H9 (cell line): ENCODE measurements around the gene FHL1. TPM values are rescaled to one million over a fixed set of nuclear protein-coding genes. Genes with fewer than 3 reads are reported as not detected.

Experiments
- DNase-seq: peaks from one replicate; pipeline ENCODE4 v3.0.0-alpha.2; 2017
- H2AFZ ChIP-seq: one replicate; pipeline ENCODE4 v1.6.1; 2013; ENCODE audit warnings: mild to moderate bottlenecking, low read length, control low read depth, moderate library complexity
- H2AK5ac ChIP-seq: 2 replicates; pipeline ENCODE4 v1.6.1; 2013; ENCODE audit warnings: low read length, control low read depth, mixed read lengths; ENCODE audit not compliant: insufficient read length
- H2BK120ac ChIP-seq: one replicate; pipeline ENCODE4 v1.6.1; 2013; ENCODE audit warnings: low read depth, mild to moderate bottlenecking, low read length, control low read depth, inconsistent platforms; ENCODE audit not compliant: poor library complexity, severe bottlenecking
- H2BK12ac ChIP-seq: 2 replicates; pipeline ENCODE4 v1.6.1; 2013; ENCODE audit warnings: low read length, control low read depth, mixed read lengths, low read depth; ENCODE audit not compliant: insufficient read length
- H2BK15ac ChIP-seq: 2 replicates; pipeline ENCODE4 v1.6.1; 2013; ENCODE audit warnings: low read depth, low read length, control low read depth
- H2BK20ac ChIP-seq: one replicate; pipeline ENCODE4 v1.6.1; 2013; ENCODE audit warnings: low read depth, mild to moderate bottlenecking, low read length, control low read depth, inconsistent platforms; ENCODE audit not compliant: poor library complexity, severe bottlenecking
- H2BK5ac ChIP-seq: 2 replicates; pipeline ENCODE4 v1.6.1; 2013; ENCODE audit warnings: low read length, control low read depth, mixed read lengths; ENCODE audit not compliant: insufficient read length
- H3K14ac ChIP-seq: 2 replicates; pipeline ENCODE4 v1.6.1; 2013; ENCODE audit warnings: low read length, control low read depth; ENCODE audit not compliant: insufficient read depth
- H3K18ac ChIP-seq: 2 replicates; pipeline ENCODE4 v1.6.1; 2013; ENCODE audit warnings: low read depth, mild to moderate bottlenecking, mixed read lengths, low read length, control low read depth; ENCODE audit not compliant: insufficient read length
- H3K23ac ChIP-seq: 2 replicates; pipeline ENCODE4 v1.6.1; 2013; ENCODE audit warnings: low read length, control low read depth, mixed read lengths, low read depth; ENCODE audit not compliant: insufficient read length
- H3K23me2 ChIP-seq: 2 replicates; pipeline ENCODE4 v1.6.1; 2013; ENCODE audit warnings: low read depth, mild to moderate bottlenecking, mixed read lengths, low read length, control low read depth; ENCODE audit not compliant: insufficient read length, poor library complexity, severe bottlenecking
- H3K27ac ChIP-seq: 2 replicates; pipeline ENCODE4 v1.5.1; 2013; ENCODE audit warnings: low read length, control low read depth, mixed read lengths, low read depth; ENCODE audit not compliant: insufficient read length
- H3K27me3 ChIP-seq: 2 replicates; pipeline ENCODE4 v1.6.1; 2013; ENCODE audit warnings: low read length, control low read depth, inconsistent platforms; ENCODE audit not compliant: insufficient read depth
- H3K4ac ChIP-seq: 2 replicates; pipeline ENCODE4 v1.6.1; 2013; ENCODE audit warnings: low read depth, mild to moderate bottlenecking, control low read depth, inconsistent platforms, low read length, moderate library complexity
- H3K4me1 ChIP-seq: 2 replicates; pipeline ENCODE4 v1.6.1; 2013; ENCODE audit warnings: low read length, control low read depth, inconsistent platforms; ENCODE audit not compliant: insufficient read depth
- H3K4me2 ChIP-seq: 2 replicates; pipeline ENCODE4 v1.6.1; 2013; ENCODE audit warnings: low read length, control low read depth, mixed read lengths; ENCODE audit not compliant: insufficient read length, insufficient read depth
- H3K56ac ChIP-seq: 2 replicates; pipeline ENCODE4 v1.6.1; 2013; ENCODE audit warnings: low read depth, mild to moderate bottlenecking, mixed read lengths, low read length, control low read depth; ENCODE audit not compliant: insufficient read length
- H3K79me1 ChIP-seq: 2 replicates; pipeline ENCODE4 v1.6.1; 2013; ENCODE audit warnings: low read depth, mild to moderate bottlenecking, moderate library complexity, low read length, control low read depth, inconsistent platforms; ENCODE audit not compliant: insufficient read depth, poor library complexity, severe bottlenecking
- H3K79me2 ChIP-seq: 2 replicates; pipeline ENCODE4 v1.6.1; 2013; ENCODE audit warnings: low read length, control low read depth, inconsistent platforms; ENCODE audit not compliant: insufficient read depth
- H3K9ac ChIP-seq: 2 replicates; pipeline ENCODE4 v1.6.1; 2013; ENCODE audit warnings: low read length, control low read depth, mixed read lengths; ENCODE audit not compliant: insufficient read length; ENCODE audit errors: extremely low read depth
- H3K9me3 ChIP-seq: one replicate; pipeline ENCODE4 v1.6.1; 2013; ENCODE audit warnings: low read depth, low read length, inconsistent platforms; ENCODE audit not compliant: control insufficient read depth
- H3T11ph ChIP-seq: one replicate; pipeline ENCODE4 v1.6.1; 2013; ENCODE audit warnings: mild to moderate bottlenecking, low read length, control low read depth, inconsistent platforms
- H4K20me1 ChIP-seq: one replicate; pipeline ENCODE4 v1.6.1; 2013; ENCODE audit not compliant: control insufficient read depth, insufficient read length, insufficient read depth
- H4K5ac ChIP-seq: 2 replicates; pipeline ENCODE4 v1.6.1; 2013; ENCODE audit warnings: low read depth, mild to moderate bottlenecking, mixed read lengths, low read length, control low read depth; ENCODE audit not compliant: insufficient read length
- H4K8ac ChIP-seq: replicated peaks from 2 replicates; pipeline ENCODE4 v1.6.1; 2013; ENCODE audit warnings: low read length, control low read depth, mixed read lengths, low read depth; ENCODE audit not compliant: insufficient read length
- H4K91ac ChIP-seq: 2 replicates; pipeline ENCODE4 v1.6.1; 2013; ENCODE audit warnings: low read depth, mild to moderate bottlenecking, moderate library complexity, mixed read lengths, low read length, control low read depth; ENCODE audit not compliant: insufficient read length
- H3K27ac Mint-ChIP-seq, 3 experiments: 2 replicates in 2 of 3; 3 replicates in 1 of 3; pipeline ENCODE4 v1.8.0; 2020 to 2021; ENCODE audit warnings: mixed read lengths in 3 of 3, mild to moderate bottlenecking in 1 of 3, moderate library complexity in 1 of 3
- H3K27me3 Mint-ChIP-seq: 2 replicates; pipeline ENCODE4 v1.8.0; 2021; ENCODE audit warnings: low read depth, mild to moderate bottlenecking, moderate library complexity, mixed read lengths
- H3K36me3 Mint-ChIP-seq, 3 experiments: 2 replicates in 2 of 3; 3 replicates in 1 of 3; pipeline ENCODE4 v1.8.0; 2020 to 2021; ENCODE audit warnings: low read depth in 3 of 3, mixed read lengths in 3 of 3; ENCODE audit not compliant: insufficient read depth in 1 of 3
- H3K4me1 Mint-ChIP-seq, 2 experiments: 2 replicates each; pipeline ENCODE4 v1.8.0; 2020; ENCODE audit warnings: mixed read lengths in 2 of 2
- H3K4me3 Mint-ChIP-seq, 2 experiments: 2 replicates in 1 of 2; 3 replicates in 1 of 2; pipeline ENCODE4 v1.8.0; 2020 to 2021; ENCODE audit warnings: mild to moderate bottlenecking in 2 of 2, mixed read lengths in 2 of 2, moderate library complexity in 1 of 2
- H3K9me3 Mint-ChIP-seq, 2 experiments: 2 replicates in 1 of 2; 3 replicates in 1 of 2; pipeline ENCODE4 v1.8.0; 2020; ENCODE audit warnings: mild to moderate bottlenecking in 2 of 2, mixed read lengths in 2 of 2, moderate library complexity in 1 of 2
- CTCF ChIP-seq: fragments of 200-600 bp; sonication (generic); conservative IDR thresholded peaks from 3 replicates; pipeline ENCODE4 v1.8.0; 2021; ENCODE audit warnings: antibody characterized with exemption, mild to moderate bottlenecking
- WGBS: extraction: QIAGEN DNeasy Blood & Tissue Kit; methylation state at CpG from one replicate; pipeline ENCODE4 v1.1.7; 2013; ENCODE audit warnings: missing lambda C conversion rate, low lambda C conversion rate, mixed read lengths; ENCODE audit not compliant: insufficient read length; ENCODE audit errors: extremely low coverage; 5-methylcytosine and 5-hydroxymethylcytosine counted together
- total RNA-seq: library from RNA; stranded (reverse); gene quantifications from 2 replicates; pipeline ENCODE4 v1.2.1, GENCODE V29; 2021

FHL1 gene
- total RNA-seq, 1 experiment from 2014 or later: 20.0 TPM

- no peaks in the 10 kb centered on the region for H3K79me2 ChIP-seq
- no peak overlapping the region for H3T11ph ChIP-seq
- no peaks in the 10 kb centered on the region for H3K27me3 Mint-ChIP-seq
- no peak overlapping the region for H2BK5ac ChIP-seq
- no peak overlapping the region for H2BK120ac ChIP-seq
- no peak overlapping the region for H3K4ac ChIP-seq
- H3K27ac ChIP-seq: no peak overlapping the region
- H3K4me3 Mint-ChIP-seq: no peak overlapping the region
- no peak overlapping the region for H3K18ac ChIP-seq
- TF ChIP-seq CTCF: no peak
- H2BK20ac ChIP-seq: no peak overlapping the region
- H3K14ac ChIP-seq: no peak overlapping the region
- H4K5ac ChIP-seq: no peak overlapping the region
- H3K23ac ChIP-seq: no peak overlapping the region
- no peaks in the 10 kb centered on the region for H3K27me3 ChIP-seq
- no peak overlapping the region for H2BK12ac ChIP-seq
- H4K8ac ChIP-seq: no peak overlapping the region
- no peak overlapping the region for H2BK15ac ChIP-seq
- H3K4me1 Mint-ChIP-seq: no peaks in the 10 kb centered on the region
- H3K9ac ChIP-seq: no peak overlapping the region
- H3K27ac Mint-ChIP-seq: no peak overlapping the region
- H4K91ac ChIP-seq: no peak overlapping the region
- no peak overlapping the region for H3K4me2 ChIP-seq
- no peaks in the 10 kb centered on the region for H4K20me1 ChIP-seq
- H3K9me3 ChIP-seq: peaks cover 28% of the 10 kb centered on the region
- DNase-seq: no peak
- no peaks in the 10 kb centered on the region for H3K79me1 ChIP-seq
- no peak overlapping the region for H2AFZ ChIP-seq
- H3K4me1 ChIP-seq: no peaks in the 10 kb centered on the region
- H3K23me2 ChIP-seq: no peaks in the 10 kb centered on the region
- no peak overlapping the region for H2AK5ac ChIP-seq
- H3K56ac ChIP-seq: no peak overlapping the region
- H3K36me3 Mint-ChIP-seq: 0 out of 7 replicates have a peak, but pooled peaks cover 0 to 3% (median 0%) of the 10 kb centered on the region in 3 experiments
- WGBS: no CpG with 5 or more reads among the region's 4 CpGs
- H3K9me3 Mint-ChIP-seq: peaks cover 44 to 46% of the 10 kb centered on the region in 2 experiments
Observed at GRCh38 chrX:136179133-136179532, 31.8 kb downstream of the FHL1 start.
